Measurements from ENCODE around the gene RASD2.

RASD2 gene

GRCh38 chr22:35587447-35587870 lies 46.8 kb downstream of the RASD2 start:
- DNase-seq: no peak

DNA sequence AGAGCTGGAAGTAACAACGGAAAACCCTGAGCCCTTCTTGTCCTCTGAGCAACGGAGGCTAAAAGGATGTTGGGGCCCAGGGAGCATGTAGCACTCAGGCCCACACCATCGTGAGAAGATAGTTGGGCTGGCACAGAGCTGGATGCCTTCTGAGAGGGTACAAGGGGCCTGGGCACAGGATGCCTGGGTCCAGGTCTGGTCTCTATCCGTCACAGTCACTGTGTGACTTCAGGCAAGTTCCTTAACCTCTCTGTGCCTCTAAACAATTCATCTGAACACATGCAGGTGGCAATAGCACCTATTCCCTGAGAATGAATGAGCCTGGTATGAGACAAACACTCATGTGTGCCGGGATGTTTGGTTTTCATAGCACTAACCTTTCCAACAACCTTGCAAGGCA lies 47.3 kb downstream of the RASD2 start:
- no peak for DNase-seq

- DNase-seq: no peak
These were observed 48.6 kb downstream of the RASD2 start for GRCh38 chr22:35589071-35589755.

- DNase-seq: no peak
These were observed 49.1 kb downstream of the RASD2 start for GRCh38 chr22:35589756-35590093.

- no peak for DNase-seq
These were observed 50.1 kb downstream of the RASD2 start for GRCh38 chr22:35590634-35591295.

DNA sequence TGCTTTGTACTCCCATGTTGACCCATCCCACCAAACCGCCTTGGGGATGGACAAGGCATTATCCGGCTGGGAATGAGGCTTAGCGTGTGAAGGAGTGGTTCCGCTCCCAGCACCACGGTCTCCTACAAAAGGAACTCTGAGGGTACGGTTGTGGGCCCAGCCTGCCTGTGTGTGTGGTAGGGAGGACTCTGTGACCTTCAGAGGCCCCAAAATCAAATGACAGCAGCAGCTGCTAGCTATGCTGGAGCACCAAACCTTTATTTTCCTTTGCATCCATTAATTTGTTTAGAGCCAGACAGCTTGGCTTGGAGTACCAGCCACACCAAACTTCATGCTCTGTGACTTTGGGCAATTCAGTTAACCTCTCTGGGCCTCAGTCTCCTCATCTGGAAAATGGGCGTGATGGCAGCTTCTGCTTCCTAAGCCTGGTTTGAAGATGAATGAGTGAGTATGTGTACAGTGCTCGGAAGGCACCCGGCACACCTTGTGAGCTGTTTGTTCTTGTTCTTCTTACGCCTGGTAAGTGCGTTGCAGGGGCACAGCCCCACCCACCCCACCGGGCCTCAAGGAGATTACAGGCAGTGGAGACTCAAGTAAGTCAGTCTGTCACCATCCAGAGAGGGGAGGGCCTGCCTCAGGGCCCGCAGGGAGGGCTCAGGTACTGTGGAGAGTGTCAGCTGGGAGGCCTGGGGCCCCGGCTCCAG lies 51.2 kb downstream of the RASD2 start:
- no peak for DNase-seq

- no peak for DNase-seq
These were observed 51.9 kb downstream of the RASD2 start for GRCh38 chr22:35592418-35592967.

DNA sequence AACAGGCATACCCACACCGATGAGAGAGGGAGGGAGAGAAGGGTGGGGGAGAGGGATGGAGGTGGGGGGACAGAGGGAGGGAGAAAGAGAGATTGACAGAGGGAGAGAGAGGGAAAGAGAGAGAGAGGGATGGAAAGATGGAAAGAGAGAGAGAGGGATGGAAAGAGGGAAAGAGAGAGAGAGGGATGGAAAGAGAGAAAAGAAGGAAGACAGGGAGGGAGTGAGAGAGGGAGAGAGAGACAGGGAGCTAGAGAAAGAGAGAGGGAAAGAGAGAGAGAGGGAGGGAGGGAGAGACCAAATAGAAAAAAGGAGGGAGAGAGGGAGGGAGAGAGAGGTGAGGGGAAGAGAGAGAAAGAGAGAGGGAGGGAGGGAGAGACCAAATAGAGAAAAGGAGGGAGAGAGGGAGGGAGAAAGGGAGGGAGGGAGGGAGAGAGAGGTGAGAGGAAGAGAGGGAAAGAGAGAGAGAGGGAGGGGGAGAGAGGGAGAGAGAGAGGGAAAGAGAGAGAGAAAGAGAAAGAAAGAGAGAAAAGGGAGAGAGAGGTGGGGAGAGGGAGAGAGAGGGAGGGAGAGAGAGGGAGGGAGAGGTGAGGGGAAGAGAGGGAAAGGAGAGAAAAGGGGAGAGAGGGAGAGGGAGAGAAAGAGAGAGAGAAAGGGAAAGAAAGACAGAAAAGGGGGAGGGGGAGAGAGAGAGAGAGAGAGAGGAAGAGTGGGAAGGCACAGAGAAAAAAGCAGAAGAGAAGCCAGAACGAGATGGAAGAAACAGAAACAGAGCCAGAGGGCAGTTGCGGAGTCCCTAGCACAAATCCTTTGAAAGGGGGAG lies 52.6 kb downstream of the RASD2 start:
- no peak for DNase-seq

- no peak for DNase-seq
These were observed 53.4 kb downstream of the RASD2 start for GRCh38 chr22:35593891-35594470.

- no peak for DNase-seq
These were observed 54.1 kb downstream of the RASD2 start for GRCh38 chr22:35594686-35595085.

GRCh38 chr22:35596821-35597220 lies 56.2 kb downstream of the RASD2 start:
- DNase-seq: no peak

DNA sequence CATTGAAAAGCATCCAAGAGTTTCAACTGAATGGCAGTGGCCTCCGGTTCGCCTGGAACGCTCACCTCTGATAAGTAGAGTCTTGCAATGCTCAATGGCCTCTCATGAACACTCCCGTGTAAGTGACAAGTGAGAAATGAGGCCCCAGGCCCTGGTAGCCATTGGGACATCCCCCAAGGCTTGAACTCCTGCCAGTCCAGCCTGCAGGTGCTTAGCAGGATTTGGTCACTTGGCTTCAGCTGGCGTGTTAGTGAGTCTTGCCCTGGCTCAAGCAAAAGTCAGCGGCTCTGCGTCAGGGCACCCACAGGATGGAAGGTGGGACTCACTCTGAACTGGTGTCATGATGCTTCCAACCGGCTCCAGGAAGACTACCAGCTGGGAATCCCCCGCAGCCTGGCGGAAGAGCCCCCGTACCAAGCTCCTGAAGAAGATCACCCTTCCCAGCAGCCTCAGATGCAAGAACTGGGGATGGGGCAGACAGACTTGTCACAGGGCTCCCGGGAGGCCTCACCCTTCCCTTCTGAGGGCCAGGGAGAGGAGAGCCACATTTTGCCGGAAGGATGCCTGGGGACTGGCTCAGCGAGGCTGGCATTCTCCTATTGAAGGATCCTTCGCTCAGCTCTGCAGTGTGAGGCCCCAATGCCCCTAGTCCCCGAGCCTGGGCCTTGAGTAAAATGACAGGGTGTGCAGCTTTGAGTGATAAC lies 57.2 kb downstream of the RASD2 start:
- no peak for DNase-seq

- DNase-seq: no peak
These were observed 57.7 kb downstream of the RASD2 start for GRCh38 chr22:35598396-35598710.

GRCh38 chr22:35599364-35599763 lies 58.7 kb downstream of the RASD2 start:
- DNase-seq: no peak

DNA sequence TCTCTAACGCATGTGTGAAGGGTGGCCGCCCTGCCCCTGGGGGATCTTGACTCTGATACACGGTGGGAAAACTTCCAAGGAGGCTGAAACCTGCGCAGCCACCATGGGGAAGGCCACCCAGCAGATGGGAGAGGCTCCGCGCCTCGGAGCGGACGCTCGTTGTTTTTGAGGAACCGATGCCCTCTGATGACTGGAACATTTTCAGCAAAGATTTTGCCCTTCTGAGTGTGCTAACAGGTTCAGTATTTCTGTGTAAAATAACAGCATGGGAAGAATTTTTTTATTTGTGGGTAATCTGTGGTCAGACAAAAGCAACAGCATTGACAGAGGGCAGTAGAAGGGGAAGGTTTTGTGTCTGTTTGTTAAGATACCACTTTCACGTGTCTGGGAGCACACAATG lies 59.8 kb downstream of the RASD2 start:
- DNase-seq: no peak

DNA sequence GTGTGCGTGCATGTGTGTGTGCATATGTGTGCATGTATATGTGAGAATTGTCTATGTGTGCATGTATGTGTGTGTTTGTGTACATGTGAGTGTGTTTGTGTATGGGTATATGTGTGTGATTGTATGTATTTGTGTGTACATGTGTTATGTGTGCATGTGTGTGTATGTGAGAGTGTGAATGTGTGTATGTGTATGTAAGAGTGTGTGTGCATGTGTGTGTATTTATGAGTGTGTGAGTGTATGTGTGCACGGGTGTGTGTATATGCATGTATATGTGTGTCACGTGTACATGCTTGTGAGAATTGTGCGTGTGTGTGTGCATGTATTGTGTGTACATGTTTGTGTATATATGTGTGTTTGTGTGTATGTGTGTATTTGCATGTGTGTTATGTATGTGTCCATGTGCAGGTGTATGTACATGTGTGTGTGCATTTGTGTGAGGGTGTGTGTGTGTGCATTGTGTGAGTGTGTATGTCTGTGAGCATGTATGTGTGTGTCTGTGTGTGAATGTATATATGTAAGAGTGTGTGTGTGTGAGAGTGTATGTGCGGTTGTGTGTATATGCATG lies 60.5 kb downstream of the RASD2 start:
- DNase-seq: no peak

DNA sequence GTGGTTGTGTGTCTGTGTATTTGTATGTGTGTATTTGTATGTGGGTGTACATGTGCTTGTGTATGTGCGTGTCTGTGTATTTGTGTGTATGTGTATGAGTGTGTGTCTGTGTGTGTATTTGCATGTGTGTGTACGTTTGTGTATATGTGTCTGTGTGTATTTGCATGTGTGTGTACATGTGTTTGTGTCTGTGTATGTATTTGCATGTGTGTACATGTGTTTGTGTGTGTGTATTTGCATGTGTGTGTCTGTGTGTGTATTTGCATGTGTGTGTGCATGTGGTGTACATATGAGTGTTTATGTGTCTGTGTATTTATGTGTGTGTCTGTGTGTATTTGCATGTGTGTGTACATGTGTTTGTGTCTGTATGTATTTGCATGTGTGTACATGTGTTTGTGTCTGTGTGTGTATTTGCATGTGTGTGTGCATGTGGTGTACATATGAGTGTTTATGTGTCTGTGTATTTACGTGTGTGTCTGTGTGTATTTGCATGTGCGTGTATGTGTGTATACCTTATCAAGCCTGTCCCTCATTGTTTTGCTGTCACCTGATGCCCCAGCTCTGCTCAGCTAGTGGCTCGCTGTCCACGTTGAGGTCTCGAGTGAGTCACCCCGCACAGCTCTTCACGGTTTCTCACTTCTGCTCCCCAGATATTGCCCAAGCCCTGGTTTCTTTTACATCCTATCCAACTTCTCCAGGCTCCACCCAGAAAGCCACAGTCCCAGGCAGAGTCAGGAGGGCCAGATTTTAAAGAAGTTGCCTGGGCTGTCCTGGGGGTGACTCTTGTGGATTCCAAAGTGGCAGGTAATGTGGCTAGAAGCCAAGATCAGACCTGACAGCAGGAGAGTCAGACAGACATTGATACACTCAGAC lies 61.3 kb downstream of the RASD2 start:
- DNase-seq: no peak
